RWPE2 (cell line): ENCODE data around the gene MYO10.

Experiments used
- ATAC-seq: fragments of 200-7000 bp; cut with Tn5 transposase; 3 replicates; pipeline ENCODE4 v1.9.1; 2021; ENCODE audit warnings: low read depth
- DNase-seq: peaks from one replicate; pipeline ENCODE4 v3.0.0-alpha.2; 2020; ENCODE audit warnings: low spot score
- H3K27ac ChIP-seq: fragments of 450-650 bp; 2 replicates; pipeline ENCODE4 v1.5.1; 2017; ENCODE audit warnings: mild to moderate bottlenecking; ENCODE audit not compliant: poor library complexity, severe bottlenecking
- H3K27me3 ChIP-seq: fragments of 250-450 bp; sonication (Bioruptor Pico); 2 replicates; pipeline ENCODE4 v1.5.1; 2021; ENCODE audit warnings: mild to moderate bottlenecking, moderate library complexity; ENCODE audit not compliant: insufficient read depth, poor library complexity, severe bottlenecking
- H3K36me3 ChIP-seq: fragments of 250-450 bp; sonication (Bioruptor Pico); 2 replicates; pipeline ENCODE4 v1.5.1; 2020; ENCODE audit warnings: low read depth, mild to moderate bottlenecking, moderate library complexity
- H3K4me1 ChIP-seq: fragments of 250-450 bp; sonication (Bioruptor Pico); 2 replicates; pipeline ENCODE4 v1.5.1; 2021; ENCODE audit warnings: mild to moderate bottlenecking, moderate library complexity; ENCODE audit not compliant: insufficient read depth, poor library complexity, severe bottlenecking
- H3K4me3 ChIP-seq: fragments of 250-450 bp; sonication (Bioruptor Pico); 2 replicates; pipeline ENCODE4 v1.5.1; 2021; ENCODE audit warnings: mild to moderate bottlenecking, moderate library complexity; ENCODE audit not compliant: severe bottlenecking
- H3K9me3 ChIP-seq: fragments of 250-450 bp; sonication (Bioruptor Pico); 2 replicates; pipeline ENCODE4 v1.5.1; 2021; ENCODE audit warnings: mild to moderate bottlenecking, moderate library complexity; ENCODE audit not compliant: severe bottlenecking
- CTCF ChIP-seq: fragments of 450-650 bp; IDR thresholded peaks from one replicate; pipeline ENCODE4 v1.5.1; 2017; ENCODE audit warnings: mild to moderate bottlenecking, moderate library complexity; ENCODE audit not compliant: poor library complexity, severe bottlenecking

The MYO10 gene

GRCh38 chr5:16712620-16713019 is 223.5 kb downstream of the MYO10 start:
- TF ChIP-seq CTCF: no peak
- ATAC-seq (no peak), DNase-seq (no peak)
- Histone ChIP-seq H3K4me3 (no peak overlapping the region), H3K27ac (no peak overlapping the region), H3K27me3 (no peaks in the 10 kb centered on the region), H3K4me1 (no peaks in the 10 kb centered on the region), H3K36me3 (peaks cover 51% of the 10 kb centered on the region), H3K9me3 (no peaks in the 10 kb centered on the region)

- Histone ChIP-seq H3K36me3 (peaks cover 53% of the 10 kb centered on the region), H3K9me3 (no peaks in the 10 kb centered on the region)
These were observed 223.9 kb downstream of the MYO10 start for GRCh38 chr5:16712178-16712577.

DNA sequence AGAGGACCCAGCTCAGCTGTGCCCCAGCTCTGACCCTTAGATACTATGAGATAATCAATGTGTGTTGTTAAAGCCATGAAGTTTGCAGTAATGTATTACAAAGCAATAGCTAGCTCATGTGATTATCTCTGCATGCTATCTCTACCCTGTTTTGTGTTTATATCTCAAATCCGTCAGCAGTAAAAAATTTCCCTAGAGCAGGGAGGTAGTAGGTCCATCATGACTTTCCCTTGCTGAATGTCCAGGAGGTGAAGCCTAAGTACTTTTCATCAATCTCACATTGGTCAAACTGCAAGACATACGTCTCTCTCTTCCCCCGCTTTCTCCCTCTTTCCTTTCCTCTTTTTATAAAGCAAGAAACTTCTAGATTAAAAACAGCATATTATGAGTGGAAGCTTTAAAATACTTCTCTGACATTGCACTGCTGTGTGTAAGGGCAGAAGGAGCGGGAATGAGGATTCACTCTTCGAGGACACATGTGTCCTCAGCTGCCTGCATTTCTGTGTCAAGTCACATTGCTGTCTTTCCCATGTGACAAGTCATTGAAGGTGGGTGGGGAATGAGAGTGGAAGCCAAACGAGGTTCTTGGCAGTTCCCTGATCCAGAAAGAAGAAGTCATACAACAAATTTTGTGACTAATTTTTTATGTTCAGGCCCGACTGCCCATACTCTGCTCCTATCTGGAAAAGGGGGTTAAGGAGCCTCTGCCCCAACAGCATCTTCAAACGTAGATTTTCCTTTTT is 226.2 kb downstream of the MYO10 start:
- H3K36me3 ChIP-seq: peaks cover 73% of the 10 kb centered on the region
- H3K27me3 ChIP-seq: no peaks in the 10 kb centered on the region
- no peak overlapping the region for H3K27ac ChIP-seq
- DNase-seq (no peak), ATAC-seq (no peak)
- no peaks in the 10 kb centered on the region for H3K4me1 ChIP-seq
- no peak overlapping the region for H3K4me3 ChIP-seq
- H3K9me3 ChIP-seq: no peaks in the 10 kb centered on the region
- no peak for TF ChIP-seq CTCF

More at GRCh38 chr5:16712178-16712577, 223.9 kb downstream of the MYO10 start:
- TF ChIP-seq CTCF: no peak
- DNase-seq (no peak), ATAC-seq (no peak)
- H3K27me3 ChIP-seq: no peaks in the 10 kb centered on the region
- H3K27ac ChIP-seq: no peak overlapping the region
- no peaks in the 10 kb centered on the region for H3K4me1 ChIP-seq
- H3K4me3 ChIP-seq: no peak overlapping the region

GRCh38 chr5:16707869-16708192 is 228.3 kb downstream of the MYO10 start:
- Histone ChIP-seq H3K27me3 (no peaks in the 10 kb centered on the region), H3K9me3 (no peaks in the 10 kb centered on the region), H3K36me3 (peaks cover 92% of the 10 kb centered on the region), H3K4me1 (no peaks in the 10 kb centered on the region), H3K27ac (no peak overlapping the region), H3K4me3 (no peak overlapping the region)
- no peak for TF ChIP-seq CTCF
- DNase-seq (no peak), ATAC-seq (no peak)

GRCh38 chr5:16707168-16707868 is 228.8 kb downstream of the MYO10 start:
- peaks cover 92% of the 10 kb centered on the region for H3K36me3 ChIP-seq
- H3K27me3 ChIP-seq: no peaks in the 10 kb centered on the region
- ATAC-seq: no peak; the same call in 2 of the 3 replicates
- no peak overlapping the region for H3K4me3 ChIP-seq
- no peaks in the 10 kb centered on the region for H3K4me1 ChIP-seq
- no peaks in the 10 kb centered on the region for H3K9me3 ChIP-seq
- TF ChIP-seq CTCF: no peak
- no peak overlapping the region for H3K27ac ChIP-seq
- no peak for DNase-seq
